Measurements from ENCODE around the gene SCNN1A. TPM values are rescaled to one million over a fixed set of nuclear protein-coding genes. Genes with fewer than 3 reads are reported as not detected.

The SCNN1A gene
- total RNA-seq, 1 experiment from 2014 or later, result 17.1 TPM

GRCh38 chr12:6391013-6391412, 15.7 kb upstream of the SCNN1A start:
- CTCF ChIA-PET, result no interaction called here
- Histone ChIP-seq H3K4me3 (ENCODE audit: low read depth in 2 of 2, low read length in 2 of 2) (no peak overlapping the region), H3K27ac (ENCODE audit: low read length) (no peak overlapping the region), H3K27me3 (ENCODE audit: control insufficient read depth, insufficient read depth, low read length) (no peaks in the 10 kb centered on the region), H3K9me3 (ENCODE audit: control insufficient read depth, insufficient read depth, low read depth, low read length) (no peaks in the 10 kb centered on the region), H3K36me3 (ENCODE audit: control insufficient read depth, insufficient read depth, low read length) (no peaks in the 10 kb centered on the region), H3K4me1 (ENCODE audit: control insufficient read depth, insufficient read depth, low read length) (no peaks in the 10 kb centered on the region)
- no peak for ATAC-seq
- BruUV-seq (replicated peaks), result no TSS peak
- POLR2A ChIA-PET, result no interaction called here
- intact Hi-C loops (cut with micrococcal nuclease; ENCODE audit: unreplicated experiment), result no loop called here
- no peak for TF ChIP-seq SIN3A (IDR thresholded peaks at IDR 0.05; ENCODE audit: borderline replicate concordance, insufficient read depth, low read depth, low read length)
- no peak for TF ChIP-seq POLR2AphosphoS5 (IDR thresholded peaks at IDR 0.05; ENCODE audit: low read depth, low read length)
- no peak for TF ChIP-seq CTCF (IDR thresholded peaks at IDR 0.05)
- no peak for TF ChIP-seq TCF7L2 (IDR thresholded peaks at IDR 0.05; ENCODE audit: low read depth, low read length)
- TF ChIP-seq, protein P1, sequence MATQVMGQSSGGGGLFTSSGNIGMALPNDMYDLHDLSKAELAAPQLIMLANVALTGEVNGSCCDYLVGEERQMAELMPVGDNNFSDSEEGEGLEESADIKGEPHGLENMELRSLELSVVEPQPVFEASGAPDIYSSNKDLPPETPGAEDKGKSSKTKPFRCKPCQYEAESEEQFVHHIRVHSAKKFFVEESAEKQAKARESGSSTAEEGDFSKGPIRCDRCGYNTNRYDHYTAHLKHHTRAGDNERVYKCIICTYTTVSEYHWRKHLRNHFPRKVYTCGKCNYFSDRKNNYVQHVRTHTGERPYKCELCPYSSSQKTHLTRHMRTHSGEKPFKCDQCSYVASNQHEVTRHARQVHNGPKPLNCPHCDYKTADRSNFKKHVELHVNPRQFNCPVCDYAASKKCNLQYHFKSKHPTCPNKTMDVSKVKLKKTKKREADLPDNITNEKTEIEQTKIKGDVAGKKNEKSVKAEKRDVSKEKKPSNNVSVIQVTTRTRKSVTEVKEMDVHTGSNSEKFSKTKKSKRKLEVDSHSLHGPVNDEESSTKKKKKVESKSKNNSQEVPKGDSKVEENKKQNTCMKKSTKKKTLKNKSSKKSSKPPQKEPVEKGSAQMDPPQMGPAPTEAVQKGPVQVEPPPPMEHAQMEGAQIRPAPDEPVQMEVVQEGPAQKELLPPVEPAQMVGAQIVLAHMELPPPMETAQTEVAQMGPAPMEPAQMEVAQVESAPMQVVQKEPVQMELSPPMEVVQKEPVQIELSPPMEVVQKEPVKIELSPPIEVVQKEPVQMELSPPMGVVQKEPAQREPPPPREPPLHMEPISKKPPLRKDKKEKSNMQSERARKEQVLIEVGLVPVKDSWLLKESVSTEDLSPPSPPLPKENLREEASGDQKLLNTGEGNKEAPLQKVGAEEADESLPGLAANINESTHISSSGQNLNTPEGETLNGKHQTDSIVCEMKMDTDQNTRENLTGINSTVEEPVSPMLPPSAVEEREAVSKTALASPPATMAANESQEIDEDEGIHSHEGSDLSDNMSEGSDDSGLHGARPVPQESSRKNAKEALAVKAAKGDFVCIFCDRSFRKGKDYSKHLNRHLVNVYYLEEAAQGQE (IDR thresholded peaks at IDR 0.05; ENCODE audit: insufficient read depth in 1 of 2, low read depth in 2 of 2, low read length in 1 of 2), result no peak
- DNase-seq (ENCODE audit: low read depth, low spot score), result no peak
- in situ Hi-C loops (cut with HindIII; ENCODE audit: low pct_unique_long_range_greater_than_20kb, low sequenced_read_pairs), result no loop called here

DNA sequence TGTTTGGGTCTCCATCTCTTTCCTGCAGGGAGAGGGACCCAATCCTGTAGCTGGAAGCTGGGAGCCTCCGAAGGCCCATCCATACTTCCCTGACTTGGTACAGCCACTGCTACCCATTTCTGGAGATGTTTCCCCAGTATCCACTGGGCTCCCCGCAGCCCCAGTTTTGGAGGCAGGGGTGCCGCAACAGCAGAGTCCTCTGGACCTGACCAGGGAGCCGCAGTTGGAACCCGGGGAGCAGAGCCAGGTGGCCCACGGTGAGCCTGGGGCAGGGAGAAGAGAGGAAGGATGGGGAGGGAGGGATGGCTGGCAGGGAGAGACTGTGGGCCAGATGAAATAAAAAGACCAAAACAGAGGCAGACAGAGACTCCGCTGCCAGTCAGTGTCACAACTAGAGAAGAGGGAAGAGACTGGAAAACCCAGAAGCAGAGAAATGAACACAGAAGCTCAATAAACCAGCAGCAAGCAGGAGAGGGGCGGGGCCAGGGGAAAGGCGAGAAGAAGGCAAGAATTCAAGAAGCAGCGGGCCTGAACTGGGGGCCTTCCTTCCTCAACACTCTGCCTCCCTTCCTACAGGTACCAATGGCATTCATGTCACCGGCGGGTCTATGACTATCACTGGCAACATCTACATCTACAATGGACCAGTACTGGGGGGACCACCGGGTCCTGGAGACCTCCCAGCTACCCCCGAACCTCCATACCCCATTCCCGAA, 14.9 kb upstream of the SCNN1A start:
- no peaks in the 10 kb centered on the region for H3K4me1 ChIP-seq (ENCODE audit: control insufficient read depth, insufficient read depth, low read length)
- in situ Hi-C loops (cut with HindIII; ENCODE audit: low pct_unique_long_range_greater_than_20kb, low sequenced_read_pairs), result no loop called here
- no TSS peak for BruUV-seq (replicated peaks)
- DNase-seq (ENCODE audit: low read depth, low spot score) (no peak), ATAC-seq (no peak)
- H3K27ac ChIP-seq (ENCODE audit: low read length), result no peak overlapping the region
- intact Hi-C loops (cut with micrococcal nuclease; ENCODE audit: unreplicated experiment), result no loop called here
- ChIA-PET POLR2A (no interaction called here), CTCF (no interaction called here)
- no peaks in the 10 kb centered on the region for H3K36me3 ChIP-seq (ENCODE audit: control insufficient read depth, insufficient read depth, low read length)
- H3K4me3 ChIP-seq (ENCODE audit: low read depth in 2 of 2, low read length in 2 of 2), result no peak overlapping the region
- no peaks in the 10 kb centered on the region for H3K27me3 ChIP-seq (ENCODE audit: control insufficient read depth, insufficient read depth, low read length)
- H3K9me3 ChIP-seq (ENCODE audit: control insufficient read depth, insufficient read depth, low read depth, low read length), result no peaks in the 10 kb centered on the region
- TF ChIP-seq SIN3A (IDR thresholded peaks at IDR 0.05; ENCODE audit: borderline replicate concordance, insufficient read depth, low read depth, low read length), result no peak
- TF ChIP-seq, protein P1 (IDR thresholded peaks at IDR 0.05; ENCODE audit: insufficient read depth in 1 of 2, low read depth in 2 of 2, low read length in 1 of 2), result no peak
- TF ChIP-seq TCF7L2 (IDR thresholded peaks at IDR 0.05; ENCODE audit: low read depth, low read length), result no peak
- no peak for TF ChIP-seq POLR2AphosphoS5 (IDR thresholded peaks at IDR 0.05; ENCODE audit: low read depth, low read length)
- no peak for TF ChIP-seq CTCF (IDR thresholded peaks at IDR 0.05)
